Ramos (cell line): ENCODE results near the gene TRPV6.

Experiments
- in situ Hi-C: fragments of 300-500 bp; cut with MboI; formaldehyde crosslinking; loops from one replicate; pipeline ENCODE4 v1.14.3; 2022; ENCODE audit warnings: low sequenced_read_pairs; ENCODE audit not compliant: unreplicated experiment

Gene TRPV6

GRCh38 chr7:142871260-142872105 is 14.1 kb downstream of the TRPV6 start:
- in situ Hi-C loops, result loop anchor here (10.0 kb wide), 1 partner anchor 343 kb away; no protein-coding TSS in a partner anchor

- in situ Hi-C loops, result loop anchor here (10.0 kb wide), 1 partner anchor 344 kb away; no protein-coding TSS in a partner anchor
Measured at GRCh38 chr7:142870566-142871259, 14.8 kb downstream of the TRPV6 start.

GRCh38 chr7:142870147-142870559 is 15.4 kb downstream of the TRPV6 start:
- in situ Hi-C loops, result loop anchor here (10.0 kb wide), 1 partner anchor 345 kb away; no protein-coding TSS in a partner anchor

GRCh38 chr7:142869434-142869833 is 16.1 kb downstream of the TRPV6 start:
- in situ Hi-C loops, result no loop called here

GRCh38 chr7:142868986-142869415 is 16.5 kb downstream of the TRPV6 start:
- in situ Hi-C loops, result no loop called here

GRCh38 chr7:142868188-142868985 is 17.2 kb downstream of the TRPV6 start:
- in situ Hi-C loops, result no loop called here

- in situ Hi-C loops, result no loop called here
Measured at GRCh38 chr7:142867398-142868187, 18.0 kb downstream of the TRPV6 start.

- in situ Hi-C loops, result no loop called here
Measured at GRCh38 chr7:142867097-142867378, 18.5 kb downstream of the TRPV6 start.

GRCh38 chr7:142866361-142867096 is 19.0 kb downstream of the TRPV6 start:
- in situ Hi-C loops, result no loop called here

GRCh38 chr7:142865766-142866165 is 19.8 kb downstream of the TRPV6 start:
- in situ Hi-C loops, result no loop called here

GRCh38 chr7:142864980-142865747 is 20.4 kb downstream of the TRPV6 start:
- in situ Hi-C loops, result no loop called here

- in situ Hi-C loops, result no loop called here
Measured at GRCh38 chr7:142863891-142864685, 21.5 kb downstream of the TRPV6 start.

GRCh38 chr7:142862786-142863400 is 22.7 kb downstream of the TRPV6 start:
- in situ Hi-C loops, result no loop called here

- in situ Hi-C loops, result no loop called here
Measured at GRCh38 chr7:142862351-142862750, 23.2 kb downstream of the TRPV6 start.

GRCh38 chr7:142860968-142861367 is 24.6 kb downstream of the TRPV6 start:
- in situ Hi-C loops, result no loop called here

GRCh38 chr7:142859829-142860228 is 25.7 kb downstream of the TRPV6 start:
- in situ Hi-C loops, result no loop called here

- in situ Hi-C loops, result no loop called here
Measured at GRCh38 chr7:142859411-142859810, 26.1 kb downstream of the TRPV6 start.
